ENCODE measurements around the gene SLC38A8. TPM values are rescaled to one million over a fixed set of nuclear protein-coding genes. Genes with fewer than 3 reads are reported as not detected.

The SLC38A8 gene
- total and polyA plus RNA-seq, 9 donors = not detected

DNA sequence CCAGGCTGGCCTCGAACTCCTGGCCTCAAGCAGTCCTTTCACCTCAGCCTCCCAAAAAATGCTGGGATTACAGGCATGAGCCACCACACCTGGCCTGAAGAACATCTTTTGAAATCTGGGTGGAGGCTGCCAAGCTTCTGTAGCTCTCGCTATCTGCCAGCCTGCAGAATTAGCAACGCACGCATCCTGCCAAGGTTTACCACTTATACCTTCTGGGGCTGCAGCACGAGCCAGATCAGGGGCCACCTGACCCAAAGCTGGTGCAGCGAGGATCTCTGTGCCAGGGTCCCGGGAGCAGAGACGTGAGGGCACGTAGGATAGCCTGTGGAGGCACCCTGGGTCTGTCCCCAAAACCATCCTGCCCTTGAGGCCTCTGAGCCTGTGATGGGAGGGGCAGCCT is 22.2 kb downstream of the SLC38A8 start:
- no peak overlapping the region for H3K4me3 ChIP-seq (ENCODE audit: low read length)
- WGBS (ENCODE audit: insufficient coverage) = 84% methylated on average over 6 of the region's 9 CpGs
- peaks cover 6% of the 10 kb centered on the region for H3K27me3 ChIP-seq (ENCODE audit: control insufficient read depth, insufficient read depth, low read length)

DNA sequence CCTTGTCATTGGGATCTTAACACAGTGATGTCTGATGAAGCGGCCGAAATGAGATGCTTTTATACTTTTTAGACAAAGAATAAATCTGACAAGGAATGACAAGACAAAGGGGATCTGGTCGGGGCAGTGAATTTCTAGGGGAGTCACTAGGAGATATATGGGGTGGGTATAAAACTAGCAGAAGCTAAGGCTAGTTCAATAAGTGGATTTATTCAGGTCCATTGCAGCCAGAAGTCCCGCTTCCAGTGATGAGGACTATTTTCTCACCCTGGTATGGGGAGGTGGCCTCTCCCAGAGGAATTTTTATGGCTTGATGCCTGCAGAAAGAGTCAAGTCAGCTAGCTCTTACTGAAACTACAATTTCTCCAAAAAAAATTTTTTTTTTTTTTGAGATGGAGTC is 23.9 kb downstream of the SLC38A8 start:
- no peaks in the 10 kb centered on the region for H3K36me3 ChIP-seq (ENCODE audit: control insufficient read depth, insufficient read depth, low read length)
- H3K4me1 ChIP-seq (ENCODE audit: control insufficient read depth, insufficient read depth, low read length) = no peaks in the 10 kb centered on the region
- WGBS (ENCODE audit: insufficient coverage) = no CpG with 5 or more reads among the region's 4 CpGs
- no peak overlapping the region for H3K27ac ChIP-seq (ENCODE audit: low read length)
- H3K27me3 ChIP-seq (ENCODE audit: control insufficient read depth, insufficient read depth, low read length) = peaks cover 9% of the 10 kb centered on the region
- H3K4me3 ChIP-seq (ENCODE audit: low read length) = no peak overlapping the region
- no peak for DNase-seq
- peaks cover 4% of the 10 kb centered on the region for H3K9me3 ChIP-seq (replicated peaks; ENCODE audit: control insufficient read depth, low read depth, low read length)

More for the DNA sequence above, 22.2 kb downstream of the SLC38A8 start:
- Histone ChIP-seq H3K4me1 (ENCODE audit: control insufficient read depth, insufficient read depth, low read length) (no peaks in the 10 kb centered on the region), H3K36me3 (ENCODE audit: control insufficient read depth, insufficient read depth, low read length) (no peaks in the 10 kb centered on the region), H3K9me3 (replicated peaks; ENCODE audit: control insufficient read depth, low read depth, low read length) (peaks cover 4% of the 10 kb centered on the region), H3K27ac (ENCODE audit: low read length) (no peak overlapping the region)
- DNase-seq = no peak

DNA sequence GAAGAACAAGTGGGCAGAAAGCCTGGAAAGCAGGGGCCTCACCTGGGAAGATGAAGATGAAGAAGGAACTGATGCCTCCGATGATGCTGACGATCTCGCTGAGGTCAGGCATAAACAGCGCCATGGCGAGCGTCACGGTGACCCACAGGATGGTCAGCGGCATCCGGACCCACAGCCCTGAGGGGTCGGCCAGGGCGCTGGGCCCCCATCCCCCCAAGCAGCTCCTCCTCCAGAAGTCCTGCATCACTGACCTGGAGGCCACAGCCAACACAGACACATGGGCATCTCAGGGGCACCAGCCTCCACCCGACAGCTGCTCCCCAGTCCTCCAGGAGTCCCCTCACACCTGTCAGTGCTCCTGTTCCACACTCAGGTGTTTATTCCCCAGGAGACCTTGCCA is 26.1 kb downstream of the SLC38A8 start:
- Histone ChIP-seq H3K4me3 (ENCODE audit: low read length) (no peak overlapping the region), H3K9me3 (replicated peaks; ENCODE audit: control insufficient read depth, low read depth, low read length) (peaks cover 3% of the 10 kb centered on the region), H3K36me3 (ENCODE audit: control insufficient read depth, insufficient read depth, low read length) (no peaks in the 10 kb centered on the region), H3K27me3 (ENCODE audit: control insufficient read depth, insufficient read depth, low read length) (peaks cover 9% of the 10 kb centered on the region), H3K4me1 (ENCODE audit: control insufficient read depth, insufficient read depth, low read length) (no peaks in the 10 kb centered on the region), H3K27ac (ENCODE audit: low read length) (no peak overlapping the region)
- no peak for DNase-seq
- 89% methylated on average over 12 of the region's 12 CpGs for WGBS (ENCODE audit: insufficient coverage)

DNA sequence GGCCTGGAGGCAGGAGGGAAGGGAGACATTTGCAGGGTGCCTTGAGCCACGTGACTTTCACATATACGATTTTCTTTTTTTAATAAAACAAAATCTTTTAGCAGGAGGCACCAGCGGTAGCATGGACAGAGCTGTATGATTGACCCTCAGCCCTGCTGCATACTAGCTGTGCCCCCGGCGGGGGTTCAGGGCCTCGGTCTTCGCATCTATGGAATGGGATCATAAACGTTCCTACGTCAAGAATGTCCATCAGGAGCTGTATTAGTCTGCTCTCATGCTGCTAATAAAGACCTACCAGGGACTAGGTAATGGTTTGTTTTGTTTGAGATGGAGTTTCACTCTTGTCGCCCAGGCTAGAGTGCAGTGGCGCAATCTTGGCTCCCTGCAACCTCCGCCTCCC is 27.2 kb downstream of the SLC38A8 start:
- 79% methylated on average over 7 of the region's 12 CpGs for WGBS (ENCODE audit: insufficient coverage)
- Histone ChIP-seq H3K27ac (ENCODE audit: low read length) (no peak overlapping the region), H3K9me3 (replicated peaks; ENCODE audit: control insufficient read depth, low read depth, low read length) (no peaks in the 10 kb centered on the region), H3K4me1 (ENCODE audit: control insufficient read depth, insufficient read depth, low read length) (no peaks in the 10 kb centered on the region), H3K4me3 (ENCODE audit: low read length) (no peak overlapping the region), H3K36me3 (ENCODE audit: control insufficient read depth, insufficient read depth, low read length) (no peaks in the 10 kb centered on the region), H3K27me3 (ENCODE audit: control insufficient read depth, insufficient read depth, low read length) (peaks cover 9% of the 10 kb centered on the region)
- DNase-seq = no peak

- peaks cover 8% of the 10 kb centered on the region for H3K27me3 ChIP-seq (ENCODE audit: control insufficient read depth, insufficient read depth, low read length)
- no peak overlapping the region for H3K4me3 ChIP-seq (ENCODE audit: low read length)
- no peak for DNase-seq
- WGBS (ENCODE audit: insufficient coverage) = 67% methylated on average over 14 of the region's 14 CpGs
- no peaks in the 10 kb centered on the region for H3K4me1 ChIP-seq (ENCODE audit: control insufficient read depth, insufficient read depth, low read length)
- no peaks in the 10 kb centered on the region for H3K36me3 ChIP-seq (ENCODE audit: control insufficient read depth, insufficient read depth, low read length)
- H3K27ac ChIP-seq (ENCODE audit: low read length) = no peak overlapping the region
- H3K9me3 ChIP-seq (replicated peaks; ENCODE audit: control insufficient read depth, low read depth, low read length) = no peaks in the 10 kb centered on the region
Observed at GRCh38 chr16:84014570-84015327, 27.8 kb downstream of the SLC38A8 start.

DNA sequence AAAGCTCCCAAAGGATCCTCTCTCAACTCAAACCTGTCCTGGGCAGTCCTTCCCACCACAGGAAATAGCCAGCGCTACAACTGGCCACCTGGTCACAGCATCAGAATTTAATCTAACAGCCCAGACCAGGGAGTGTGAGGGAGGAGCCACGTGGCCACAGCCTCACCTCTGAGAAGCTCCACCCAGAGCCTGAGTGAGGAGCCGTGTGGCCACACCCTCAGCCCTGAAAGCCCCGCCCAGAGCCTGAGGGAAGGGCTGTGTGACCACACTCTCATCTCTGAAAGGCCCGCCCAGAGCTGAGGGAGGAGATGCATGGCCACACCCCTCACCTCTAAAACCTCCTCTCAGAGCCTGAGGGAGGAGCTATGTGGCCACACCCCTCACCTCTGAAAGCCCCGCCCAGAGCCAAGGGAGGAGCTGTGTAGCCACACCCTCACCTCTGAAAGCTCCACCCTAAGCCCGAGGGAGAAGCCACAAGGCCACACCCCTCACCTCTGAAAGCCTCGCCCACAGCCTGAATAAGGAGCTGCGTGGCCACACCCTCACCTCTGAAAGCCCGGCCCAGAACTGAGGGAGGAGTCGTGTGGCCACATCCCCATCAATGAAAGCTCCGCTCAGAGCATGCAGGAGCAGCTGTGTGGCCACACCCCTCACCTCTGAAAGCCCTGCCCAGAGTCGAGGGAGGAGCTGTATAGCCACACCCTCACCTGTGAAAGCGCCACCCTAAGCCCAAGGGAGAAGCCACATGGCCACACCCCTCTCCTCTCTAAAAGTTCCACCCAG is 28.6 kb downstream of the SLC38A8 start:
- H3K4me3 ChIP-seq (ENCODE audit: low read length) = no peak overlapping the region
- H3K9me3 ChIP-seq (replicated peaks; ENCODE audit: control insufficient read depth, low read depth, low read length) = no peaks in the 10 kb centered on the region
- no peaks in the 10 kb centered on the region for H3K4me1 ChIP-seq (ENCODE audit: control insufficient read depth, insufficient read depth, low read length)
- H3K36me3 ChIP-seq (ENCODE audit: control insufficient read depth, insufficient read depth, low read length) = no peaks in the 10 kb centered on the region
- 12% methylated on average over 8 of the region's 14 CpGs for WGBS (ENCODE audit: insufficient coverage)
- H3K27ac ChIP-seq (ENCODE audit: low read length) = no peak overlapping the region
- DNase-seq = no peak
- H3K27me3 ChIP-seq (ENCODE audit: control insufficient read depth, insufficient read depth, low read length) = peaks cover 10% of the 10 kb centered on the region

GRCh38 chr16:84009282-84009681 is 33.3 kb downstream of the SLC38A8 start:
- H3K9me3 ChIP-seq (replicated peaks; ENCODE audit: control insufficient read depth, low read depth, low read length) = no peaks in the 10 kb centered on the region
- H3K4me3 ChIP-seq (ENCODE audit: low read length) = no peak overlapping the region
- peaks cover 4% of the 10 kb centered on the region for H3K4me1 ChIP-seq (ENCODE audit: control insufficient read depth, insufficient read depth, low read length)
- DNase-seq = no peak
- WGBS (ENCODE audit: insufficient coverage) = 85% methylated on average over 4 of the region's 6 CpGs
- no peaks in the 10 kb centered on the region for H3K36me3 ChIP-seq (ENCODE audit: control insufficient read depth, insufficient read depth, low read length)
- H3K27ac ChIP-seq (ENCODE audit: low read length) = no peak overlapping the region
- H3K27me3 ChIP-seq (ENCODE audit: control insufficient read depth, insufficient read depth, low read length) = peaks cover 7% of the 10 kb centered on the region

GRCh38 chr16:84007965-84008364 is 34.6 kb downstream of the SLC38A8 start:
- H3K4me1 ChIP-seq (ENCODE audit: control insufficient read depth, insufficient read depth, low read length) = peaks cover 4% of the 10 kb centered on the region
- H3K9me3 ChIP-seq (replicated peaks; ENCODE audit: control insufficient read depth, low read depth, low read length) = no peaks in the 10 kb centered on the region
- H3K4me3 ChIP-seq (ENCODE audit: low read length) = no peak overlapping the region
- peak; percentile 49 for DNase-seq
- no peaks in the 10 kb centered on the region for H3K36me3 ChIP-seq (ENCODE audit: control insufficient read depth, insufficient read depth, low read length)
- H3K27me3 ChIP-seq (ENCODE audit: control insufficient read depth, insufficient read depth, low read length) = peaks cover 7% of the 10 kb centered on the region
- no peak overlapping the region for H3K27ac ChIP-seq (ENCODE audit: low read length)
- WGBS (ENCODE audit: insufficient coverage) = no CpG with 5 or more reads among the region's 8 CpGs

- 61% methylated on average over 4 of the region's 4 CpGs for WGBS (ENCODE audit: insufficient coverage)
Observed at GRCh38 chr16:84007520-84007919, 35.1 kb downstream of the SLC38A8 start.

GRCh38 chr16:84005391-84005790 is 37.2 kb downstream of the SLC38A8 start:
- DNase-seq = no peak
- H3K36me3 ChIP-seq (ENCODE audit: control insufficient read depth, insufficient read depth, low read length) = no peaks in the 10 kb centered on the region
- no peak overlapping the region for H3K27ac ChIP-seq (ENCODE audit: low read length)
- H3K4me3 ChIP-seq (ENCODE audit: low read length) = no peak overlapping the region
- WGBS (ENCODE audit: insufficient coverage) = 61% methylated on average over 5 of the region's 5 CpGs
- peaks cover 11% of the 10 kb centered on the region for H3K27me3 ChIP-seq (ENCODE audit: control insufficient read depth, insufficient read depth, low read length)
- H3K9me3 ChIP-seq (replicated peaks; ENCODE audit: control insufficient read depth, low read depth, low read length) = no peaks in the 10 kb centered on the region
- H3K4me1 ChIP-seq (ENCODE audit: control insufficient read depth, insufficient read depth, low read length) = peaks cover 4% of the 10 kb centered on the region

More at GRCh38 chr16:84007520-84007919, 35.1 kb downstream of the SLC38A8 start:
- Histone ChIP-seq H3K4me3 (ENCODE audit: low read length) (no peak overlapping the region), H3K9me3 (replicated peaks; ENCODE audit: control insufficient read depth, low read depth, low read length) (no peaks in the 10 kb centered on the region), H3K36me3 (ENCODE audit: control insufficient read depth, insufficient read depth, low read length) (no peaks in the 10 kb centered on the region), H3K4me1 (ENCODE audit: control insufficient read depth, insufficient read depth, low read length) (peaks cover 4% of the 10 kb centered on the region), H3K27me3 (ENCODE audit: control insufficient read depth, insufficient read depth, low read length) (peaks cover 9% of the 10 kb centered on the region), H3K27ac (ENCODE audit: low read length) (no peak overlapping the region)
- peak; percentile 18 for DNase-seq

Measured in muscle of leg (tissue), 11 donors.